Stimulated activated CD4-positive, alpha-beta T cell treated with anti-CD3 and anti-CD28 coated beads, Interleukin-2, amount 100 ng/mL, for 4 hours (primary cell): ENCODE data around the gene S100A10.

Experiments used
- DNase-seq: peaks from one replicate; pipeline ENCODE4 v3.0.0-alpha.2; 2020; ENCODE audit warnings: low read depth

S100A10 gene

GRCh38 chr1:151988405-151988923, 5.2 kb downstream of the S100A10 start:
- no peak for DNase-seq

GRCh38 chr1:151986501-151987190, 7.0 kb downstream of the S100A10 start:
- DNase-seq = no peak

DNA sequence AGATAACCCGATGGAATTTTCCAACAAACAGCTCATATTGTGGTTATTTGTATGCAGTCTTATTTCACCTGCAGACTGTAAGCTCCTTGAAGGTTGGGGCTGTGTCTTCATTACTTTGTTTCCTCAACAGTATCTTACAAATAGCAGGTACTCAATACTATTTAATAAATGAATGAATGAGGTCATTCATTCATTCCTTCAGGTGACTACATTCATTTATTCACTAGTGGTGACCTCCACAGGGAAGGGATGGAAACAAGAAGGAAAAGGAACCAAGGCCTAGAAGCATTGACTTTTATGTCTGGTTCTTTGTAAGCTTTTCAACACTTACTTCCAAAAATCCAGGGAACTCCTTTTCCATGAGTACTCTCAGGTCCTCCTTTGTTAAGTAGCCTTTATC, 7.9 kb downstream of the S100A10 start:
- DNase-seq = no peak

DNA sequence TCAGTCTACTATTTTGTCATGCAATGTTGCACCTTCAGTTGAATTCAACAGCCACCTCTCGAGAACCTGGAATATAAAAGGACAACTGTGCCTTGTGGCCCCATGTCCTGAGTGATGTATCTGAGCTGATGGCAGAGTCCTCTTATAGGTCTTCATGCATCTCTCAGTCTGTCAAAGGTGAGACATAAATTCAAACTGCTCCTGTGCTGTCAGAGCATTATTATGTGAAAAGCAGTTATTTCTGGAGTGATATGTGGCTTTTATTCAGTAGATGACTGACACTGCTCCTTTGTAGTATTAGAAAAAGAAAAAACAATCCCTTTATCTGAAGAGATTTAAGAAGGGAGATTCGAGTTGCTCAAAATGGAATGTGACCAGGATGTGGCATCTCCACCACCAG, 8.4 kb downstream of the S100A10 start:
- DNase-seq = no peak

DNA sequence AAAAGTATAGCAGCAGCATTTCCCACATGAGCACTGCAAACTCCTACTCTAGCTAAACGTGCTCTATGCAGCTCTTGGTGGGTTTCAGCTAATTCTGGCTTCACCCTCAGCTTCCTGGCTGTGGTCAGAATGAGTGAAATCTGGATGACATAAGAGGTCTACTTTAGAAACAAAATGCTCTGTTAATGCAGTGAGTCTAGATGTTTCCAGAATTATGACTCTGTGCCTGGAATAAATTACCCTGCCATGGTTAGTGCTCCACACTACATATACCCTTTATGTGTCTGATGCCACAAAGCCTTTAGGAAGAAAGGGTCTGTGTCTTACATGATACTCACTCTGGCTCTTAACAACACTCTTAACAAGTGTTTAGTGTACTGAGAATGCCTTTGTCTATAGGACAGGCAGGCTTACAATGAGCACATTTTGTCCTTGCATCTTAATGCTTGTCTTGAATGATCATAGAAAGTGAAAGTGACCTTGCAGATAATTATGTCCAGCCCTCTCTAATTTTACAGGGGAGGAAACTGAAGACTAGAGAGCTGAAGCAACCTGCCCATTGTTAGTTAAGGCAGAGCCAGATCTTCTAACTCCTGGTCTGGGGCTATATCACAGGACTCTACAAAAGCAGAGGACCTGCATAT, 9.2 kb downstream of the S100A10 start:
- DNase-seq = no peak

- DNase-seq = no peak
Observed at GRCh38 chr1:151982300-151983005, 11.2 kb downstream of the S100A10 start.

DNA sequence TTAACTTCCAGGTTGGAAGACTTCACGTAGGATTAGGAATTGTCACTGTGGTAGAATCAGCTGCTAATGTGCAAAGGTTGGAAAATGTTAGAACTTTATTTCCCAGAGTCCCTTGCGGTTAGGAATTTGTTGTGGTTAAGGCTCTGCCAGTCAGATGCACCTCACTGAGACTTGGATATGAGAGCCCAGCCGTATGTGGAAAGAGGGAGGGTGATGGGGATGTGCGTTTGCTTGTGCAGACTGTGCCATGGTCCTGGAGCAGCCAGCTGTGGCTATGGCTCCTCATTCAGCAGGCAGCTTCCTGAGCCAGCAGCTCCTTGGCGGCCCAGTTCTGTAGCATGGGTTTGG, 12.5 kb downstream of the S100A10 start:
- no peak for DNase-seq

GRCh38 chr1:151980287-151981177, 13.1 kb downstream of the S100A10 start:
- DNase-seq = no peak

DNA sequence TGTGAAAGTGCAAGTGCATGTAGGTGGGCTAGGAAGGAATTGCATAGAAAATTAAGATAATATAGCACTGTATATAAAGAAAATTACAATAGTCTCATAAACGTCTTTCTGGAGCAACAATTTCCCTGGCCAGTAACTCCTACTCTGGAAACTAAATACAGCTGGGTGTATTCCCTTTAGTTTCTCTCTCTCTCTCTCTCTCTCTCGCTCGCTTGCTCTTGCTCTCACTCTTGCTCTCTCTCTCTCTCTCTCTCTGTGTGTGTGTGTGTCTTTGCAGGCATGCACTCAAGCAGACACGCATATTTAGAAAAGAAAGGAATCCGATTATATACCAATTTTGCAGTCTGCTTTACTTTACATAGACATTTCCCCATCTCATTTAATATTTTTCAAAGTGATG, 14.7 kb downstream of the S100A10 start:
- DNase-seq = no peak

GRCh38 chr1:151977662-151978230, 15.9 kb downstream of the S100A10 start:
- DNase-seq = no peak

- DNase-seq = no peak
Observed at GRCh38 chr1:151976858-151977257, 16.8 kb downstream of the S100A10 start.

DNA sequence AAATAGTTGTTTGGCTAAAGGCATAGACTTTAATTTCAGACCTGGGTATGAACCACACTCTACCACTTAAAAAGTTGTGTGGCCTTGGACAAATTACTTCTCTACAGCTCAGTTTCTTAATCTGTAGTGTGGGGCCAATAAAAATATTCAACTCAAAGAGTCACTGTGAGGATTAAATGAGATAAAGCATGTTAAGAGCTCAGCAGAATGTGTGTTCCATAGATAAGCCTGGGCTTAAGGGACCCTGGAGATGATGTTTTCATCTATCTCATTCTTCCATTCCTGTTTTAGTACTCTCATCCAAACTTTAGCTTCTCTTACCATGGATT, 17.7 kb downstream of the S100A10 start:
- DNase-seq = no peak

DNA sequence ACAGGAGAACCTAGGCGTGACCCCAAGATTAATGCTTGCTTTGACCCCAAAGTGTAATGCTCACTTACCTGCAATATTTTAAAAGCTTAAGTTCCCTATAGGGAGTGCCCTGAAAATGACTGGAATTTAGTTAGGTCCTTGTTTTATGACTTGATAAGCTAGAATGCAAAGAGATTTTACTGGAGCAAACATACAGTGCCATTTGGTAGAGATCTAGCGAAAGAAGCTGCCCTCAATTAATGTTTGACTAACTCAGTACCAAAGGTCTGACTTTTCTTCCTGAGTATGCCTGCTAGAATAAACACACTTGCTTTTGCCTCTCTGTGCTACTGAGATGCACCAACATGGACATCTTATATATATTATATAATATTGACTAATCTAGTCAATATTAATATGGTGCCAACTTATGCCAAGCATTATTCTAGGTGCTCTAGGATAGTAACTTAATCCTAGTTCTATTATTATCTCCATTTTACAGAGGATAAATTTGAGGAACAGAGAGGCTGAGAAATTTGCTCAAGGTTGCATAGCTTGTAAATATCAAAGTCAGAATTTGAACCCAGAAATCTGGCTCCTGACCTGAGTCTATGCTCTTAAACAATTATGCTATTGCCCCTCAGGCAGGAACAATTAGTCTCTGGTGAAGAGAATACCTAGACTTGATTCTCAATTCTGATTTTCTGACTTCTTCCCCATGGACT, 18.2 kb downstream of the S100A10 start:
- no peak for DNase-seq

DNA sequence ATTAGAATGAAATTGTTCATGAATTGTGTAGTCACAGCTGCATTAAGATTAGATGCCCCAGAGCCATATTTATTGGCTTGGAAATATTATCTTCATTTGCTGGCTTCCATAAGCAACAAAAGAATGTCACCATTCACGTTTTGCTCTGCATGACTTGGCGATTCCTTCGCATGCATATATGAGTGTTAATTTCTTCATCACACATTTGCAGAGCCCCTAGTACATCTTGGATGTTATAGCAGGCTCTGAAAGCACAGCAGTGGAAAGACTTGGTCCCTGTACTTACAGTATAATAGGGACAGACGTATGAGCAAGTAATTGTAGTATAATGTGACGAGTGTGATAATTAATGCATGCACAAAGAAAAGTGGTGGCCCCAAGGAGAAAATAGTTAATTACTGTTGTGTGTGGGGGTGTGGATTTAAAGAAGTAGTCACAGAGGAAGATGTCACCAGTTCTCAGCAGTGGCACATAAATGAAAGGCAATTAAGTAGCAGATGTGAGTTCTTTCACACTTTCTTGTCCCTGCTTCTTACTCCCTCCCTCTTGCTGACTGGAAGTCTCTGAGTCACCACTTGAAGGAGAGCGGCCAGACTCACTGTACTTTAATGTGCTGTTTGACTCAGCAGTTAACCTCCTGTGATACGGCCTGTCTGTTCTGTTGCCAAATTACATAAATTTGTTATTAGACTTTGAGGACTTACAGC, 21.0 kb downstream of the S100A10 start:
- DNase-seq = no peak

GRCh38 chr1:151970626-151971025, 23.0 kb downstream of the S100A10 start:
- no peak for DNase-seq

- no peak for DNase-seq
Observed at GRCh38 chr1:151970128-151970527, 23.5 kb downstream of the S100A10 start.

DNA sequence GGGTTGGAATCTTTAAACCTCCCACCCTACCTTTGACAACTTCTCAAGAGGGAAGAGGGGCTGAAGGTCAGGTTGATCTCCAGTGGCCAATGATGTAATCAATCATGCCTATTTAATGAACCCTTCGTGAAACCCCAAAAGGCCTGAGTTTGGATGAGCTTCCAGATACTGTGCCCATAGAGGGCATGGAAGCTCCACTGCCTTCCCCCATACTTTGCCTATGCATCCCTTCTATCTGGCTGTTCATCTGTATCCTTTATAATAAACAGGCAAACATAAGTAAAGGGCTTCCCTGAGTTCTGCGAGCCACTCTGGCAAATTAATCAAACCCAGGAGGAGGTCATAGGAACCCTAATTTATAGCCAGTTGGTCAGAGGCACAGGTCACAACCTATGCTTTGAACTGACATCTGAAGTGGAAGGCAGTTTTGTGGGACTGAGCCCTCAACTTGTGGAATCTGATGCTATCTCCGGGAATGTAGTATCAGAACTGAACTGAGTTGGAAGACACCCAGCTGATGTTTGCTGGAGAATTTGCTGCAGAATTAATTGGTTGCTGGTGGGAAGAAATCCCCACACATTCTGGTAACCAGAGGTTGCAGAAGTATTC, 24.8 kb downstream of the S100A10 start:
- no peak for DNase-seq

GRCh38 chr1:151968058-151968457, 25.6 kb downstream of the S100A10 start:
- peak; percentile 35 for DNase-seq

GRCh38 chr1:151967091-151967490, 26.6 kb downstream of the S100A10 start:
- no peak for DNase-seq

GRCh38 chr1:151966061-151966460, 27.6 kb downstream of the S100A10 start:
- DNase-seq = no peak
